ENCODE measurements around the gene RBM7.

RBM7 gene

DNA sequence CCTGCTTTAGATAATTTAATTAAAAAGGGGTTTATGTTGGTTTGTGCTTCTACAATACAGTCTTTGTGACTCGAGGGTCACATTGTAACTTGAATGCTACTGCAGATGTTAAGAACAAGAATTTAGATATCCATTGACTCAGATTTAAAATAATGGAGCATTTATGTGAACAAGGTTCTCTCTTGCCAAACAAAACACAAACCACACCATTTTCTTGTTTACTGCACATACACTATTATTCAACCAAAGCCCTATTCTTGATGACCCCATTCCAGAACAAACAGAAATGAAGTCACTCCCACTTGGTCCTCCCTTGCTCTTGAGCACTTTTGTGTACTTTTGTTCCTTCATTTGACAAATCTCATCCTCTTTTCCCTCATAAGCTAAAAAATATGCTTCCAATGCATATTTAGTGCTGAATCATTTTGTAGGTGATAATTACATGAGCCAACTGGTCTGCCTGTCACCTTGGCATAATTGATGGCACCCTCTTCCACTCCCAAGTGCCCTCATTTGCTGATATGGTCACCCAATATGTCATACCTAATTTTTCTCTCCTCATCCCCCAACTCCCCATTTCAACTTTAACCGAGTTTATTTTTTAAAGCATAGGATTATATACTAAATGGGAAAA lies 3.0 kb upstream of the RBM7 start:
- no peak for DNase-seq

- DNase-seq: peak; percentile 54
Observed at GRCh38 chr11:114398303-114398920, 2.1 kb upstream of the RBM7 start.

DNA sequence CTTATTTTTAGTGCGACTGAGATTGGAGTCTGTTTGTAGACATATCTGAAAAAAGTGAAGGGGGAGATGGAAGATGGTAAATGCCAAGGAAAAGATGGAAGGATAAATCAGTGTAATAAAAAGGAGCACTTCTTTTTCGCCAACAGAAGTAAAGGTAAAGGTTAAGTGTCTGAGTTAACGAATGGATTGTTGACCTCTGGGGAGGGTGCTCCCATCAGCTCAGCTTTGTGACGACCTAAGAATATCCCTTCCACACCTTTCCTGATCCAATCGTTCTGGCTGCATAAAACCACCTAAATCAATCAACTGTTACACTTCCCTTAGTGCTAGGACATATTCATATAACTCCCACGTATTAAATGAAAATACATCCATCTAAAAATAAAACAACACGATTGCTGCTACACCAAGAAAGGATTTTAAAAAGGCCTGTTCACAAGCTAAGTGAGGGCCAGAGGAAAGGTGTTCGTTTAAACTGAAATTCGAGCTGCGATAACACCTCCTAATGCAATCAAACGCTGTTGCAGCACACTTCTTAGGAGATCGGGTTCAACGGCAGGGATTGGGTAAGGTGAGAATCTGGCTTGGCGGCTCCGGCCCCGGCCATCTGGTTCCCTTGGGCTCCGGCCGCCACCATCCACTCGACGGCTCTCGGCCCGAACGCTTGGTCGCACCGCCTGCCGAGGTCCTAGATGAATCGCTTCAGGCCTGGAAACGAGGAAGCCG lies 813 bp upstream of the RBM7 start:
- DNase-seq: peak; percentile 67

DNA sequence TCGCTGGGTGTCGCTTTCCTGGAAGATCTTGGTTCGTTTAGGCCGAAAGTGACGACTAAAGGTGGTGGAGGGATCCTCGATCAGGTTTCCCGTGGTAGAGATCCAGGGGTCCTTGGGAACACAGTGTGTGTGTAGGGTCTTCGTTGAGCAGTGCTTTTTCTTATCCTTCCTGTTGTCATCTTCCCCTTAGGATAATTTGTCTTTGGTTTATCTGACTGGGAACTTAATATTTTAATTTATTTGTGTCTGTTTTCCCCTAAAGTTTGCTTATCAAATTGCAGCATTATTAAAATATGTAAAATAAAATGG lies 403 bp downstream of the RBM7 start:
- DNase-seq: no peak

GRCh38 chr11:114401311-114401710 lies 845 bp downstream of the RBM7 start:
- DNase-seq: no peak

GRCh38 chr11:114412946-114413345 lies 12.5 kb downstream of the RBM7 start:
- no peak for DNase-seq

DNA sequence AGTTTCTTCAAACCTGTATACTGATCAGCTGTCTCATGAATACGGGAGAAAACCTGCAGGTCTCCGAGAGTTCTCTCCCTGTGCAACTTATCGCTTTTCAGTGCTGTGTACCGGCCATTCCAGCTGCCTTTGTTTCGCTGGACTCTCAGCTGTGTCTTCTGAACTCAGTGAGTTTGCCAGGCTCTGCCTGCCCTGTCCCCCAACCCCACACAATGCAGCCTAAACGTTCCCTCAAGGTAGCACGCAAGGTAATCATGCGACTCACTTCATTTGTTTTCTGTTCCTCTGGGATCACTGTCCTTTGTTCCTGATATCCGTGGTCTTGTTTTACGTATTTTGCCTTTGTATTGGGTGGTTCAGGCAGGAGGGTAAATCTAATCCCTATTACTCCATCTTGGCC lies 13.5 kb downstream of the RBM7 start:
- DNase-seq: no peak

- peak; percentile 11 for DNase-seq
Observed at GRCh38 chr11:114416441-114416961, 16.0 kb downstream of the RBM7 start.

- no peak for DNase-seq
Observed at GRCh38 chr11:114426280-114426679, 25.8 kb downstream of the RBM7 start.

DNA sequence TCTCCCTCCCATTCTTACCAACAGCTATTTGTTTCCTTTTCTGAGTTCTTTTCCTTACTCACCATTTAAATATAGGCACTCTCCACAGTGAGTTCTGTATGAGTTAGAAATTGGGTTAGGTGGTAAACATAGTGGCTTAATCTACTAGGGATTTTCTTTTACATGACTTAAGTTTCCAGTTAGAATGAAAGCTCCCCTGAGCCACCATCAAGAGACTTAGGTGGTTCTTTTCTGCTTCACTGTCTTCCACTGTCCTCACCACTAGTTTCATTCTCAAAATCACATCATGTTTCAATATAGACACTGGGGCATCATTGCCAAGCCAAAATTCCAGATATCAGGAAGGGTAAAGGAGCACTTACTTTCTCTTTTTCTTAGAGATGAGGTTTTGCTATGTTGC lies 29.8 kb downstream of the RBM7 start:
- DNase-seq: no peak

DNA sequence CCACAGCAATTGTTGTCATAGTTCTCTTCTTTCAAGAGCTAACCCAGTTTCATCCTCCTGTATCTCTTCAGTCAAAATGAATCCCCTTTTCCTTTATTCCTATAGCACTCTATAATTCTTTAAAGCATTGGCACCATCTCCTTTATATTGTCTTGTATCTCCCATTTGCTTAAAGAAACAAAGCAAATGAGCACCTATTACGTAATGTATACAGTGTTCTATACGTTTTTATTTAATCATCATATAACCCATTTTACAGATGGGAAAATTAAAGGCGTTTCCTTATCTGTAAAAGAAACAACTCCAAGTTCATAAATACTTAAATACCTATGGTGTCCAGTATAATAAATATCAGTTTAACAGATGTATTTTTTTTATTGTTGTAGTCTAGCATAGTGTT lies 32.4 kb downstream of the RBM7 start:
- DNase-seq: no peak

GRCh38 chr11:114433376-114433775 lies 32.9 kb downstream of the RBM7 start:
- DNase-seq: no peak

DNA sequence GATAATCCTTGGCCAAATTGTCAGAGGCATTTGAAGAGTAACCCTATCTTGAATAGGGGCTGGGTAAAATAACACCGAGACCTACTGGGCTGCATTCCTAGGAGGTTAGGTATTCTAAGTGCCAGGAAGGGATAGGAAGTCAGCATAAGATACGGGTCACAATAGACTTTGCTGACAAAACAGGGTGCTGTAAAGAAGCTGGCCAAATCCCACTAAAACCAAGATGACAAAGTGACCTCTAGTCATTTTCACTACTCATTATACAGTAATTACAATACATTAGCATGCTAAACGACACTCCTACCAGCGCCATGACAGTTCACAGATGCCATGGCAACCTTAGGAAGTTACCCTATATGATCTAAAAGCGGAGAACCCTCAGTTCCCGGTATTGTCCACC lies 37.8 kb downstream of the RBM7 start:
- no peak for DNase-seq

DNA sequence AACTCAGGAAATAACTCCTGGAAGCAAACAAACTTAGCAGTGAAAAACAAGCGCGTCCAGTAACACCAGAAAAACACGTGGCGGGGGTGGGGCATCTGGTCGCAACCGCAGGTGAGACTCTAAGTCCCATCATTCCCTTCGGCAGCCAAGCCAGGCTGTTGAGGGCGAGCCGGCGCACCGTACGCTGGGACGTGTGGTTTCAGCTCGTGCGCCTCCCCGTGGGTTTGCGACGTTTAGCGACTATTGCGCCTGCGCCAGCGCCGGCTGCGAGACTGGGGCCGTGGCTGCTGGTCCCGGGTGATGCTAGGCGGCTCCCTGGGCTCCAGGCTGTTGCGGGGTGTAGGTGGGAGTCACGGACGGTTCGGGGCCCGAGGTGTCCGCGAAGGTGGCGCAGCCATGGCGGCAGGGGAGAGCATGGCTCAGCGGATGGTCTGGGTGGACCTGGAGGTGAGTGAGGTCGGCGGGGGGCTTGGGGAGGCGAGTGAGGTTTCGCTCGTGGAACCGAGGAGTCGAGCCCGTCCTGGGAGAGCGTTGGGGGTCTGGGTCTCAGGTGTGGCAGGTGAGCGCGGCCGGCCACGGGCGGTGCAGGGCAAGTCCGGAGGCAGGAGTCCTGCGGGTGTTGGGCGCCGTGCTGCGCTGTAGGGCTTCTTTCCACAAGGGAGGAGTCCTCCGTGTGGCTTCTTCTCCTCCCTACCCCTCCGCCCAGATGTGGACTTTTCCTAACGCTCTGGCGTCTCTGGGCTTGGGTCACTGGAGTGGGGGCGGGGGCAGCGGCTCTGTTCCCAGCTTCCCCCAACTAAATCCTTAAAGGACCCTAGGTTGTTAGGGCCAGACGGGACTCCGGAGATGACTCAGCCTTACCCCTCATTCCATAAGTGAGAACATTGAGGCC lies 39.0 kb downstream of the RBM7 start, which contains the start of gene REXO2:
Gene REXO2, plus strand, starts transcription at position 239 of the 892 bp plus-strand sequence. Its CDS starts 62 bp downstream, at position 301.
- peak; percentile 96 for DNase-seq

DNA sequence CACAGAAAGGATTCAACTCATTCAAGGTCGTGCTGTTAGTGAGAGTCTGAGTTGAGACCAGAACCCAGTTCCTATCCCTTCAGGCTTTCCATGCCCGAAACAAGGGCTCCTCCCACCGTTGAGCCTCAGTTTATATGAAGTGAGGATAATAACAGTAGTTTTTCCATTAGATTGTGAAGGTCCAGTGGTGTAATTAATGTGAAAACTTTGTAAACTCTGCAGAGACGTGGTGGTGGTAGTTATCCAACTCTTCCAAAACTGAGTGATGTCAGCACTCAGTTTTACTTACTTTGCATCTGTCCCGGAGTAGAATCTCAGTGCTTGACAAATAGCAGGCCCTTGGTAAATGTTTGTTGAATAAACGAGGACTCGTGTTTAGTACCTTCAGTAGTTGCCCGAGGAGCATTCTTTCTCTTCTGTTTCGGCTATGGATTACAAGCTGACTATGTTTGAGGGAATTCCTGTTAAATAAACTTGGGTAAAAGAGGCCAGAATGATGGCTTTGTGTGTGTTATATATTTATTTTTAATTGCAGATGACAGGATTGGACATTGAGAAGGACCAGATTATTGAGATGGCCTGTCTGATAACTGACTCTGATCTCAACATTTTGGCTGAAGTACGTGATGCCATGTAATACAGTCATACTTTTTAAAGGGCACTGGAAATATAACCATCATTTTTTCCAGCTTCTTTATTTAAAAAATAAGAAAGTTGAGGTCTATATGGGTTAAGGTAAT lies 39.8 kb downstream of the RBM7 start:
- peak; percentile 24 for DNase-seq

- DNase-seq: no peak
Observed at GRCh38 chr11:114440971-114441763, 40.7 kb downstream of the RBM7 start.

DNA sequence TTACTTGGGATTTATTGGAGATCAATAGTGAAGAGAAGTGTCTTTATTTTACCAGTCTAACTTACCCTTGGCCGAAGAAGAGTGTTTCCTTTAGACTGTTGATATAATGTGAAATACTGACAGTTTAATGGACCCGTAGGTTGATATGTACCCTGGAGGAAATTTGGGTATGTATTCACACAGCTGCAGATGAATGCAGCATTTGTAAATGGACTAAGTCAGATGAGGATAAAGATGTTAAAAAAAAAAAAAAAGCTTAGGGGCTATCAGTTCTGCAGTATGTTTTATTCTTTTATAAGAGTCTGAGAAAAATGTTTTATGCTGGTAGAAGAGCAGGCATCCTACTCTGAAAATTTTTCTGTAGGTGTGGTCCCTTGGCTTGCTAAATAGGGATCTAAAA lies 41.5 kb downstream of the RBM7 start:
- DNase-seq: no peak

- no peak for DNase-seq
Observed at GRCh38 chr11:114442536-114442935, 42.1 kb downstream of the RBM7 start.

DNA sequence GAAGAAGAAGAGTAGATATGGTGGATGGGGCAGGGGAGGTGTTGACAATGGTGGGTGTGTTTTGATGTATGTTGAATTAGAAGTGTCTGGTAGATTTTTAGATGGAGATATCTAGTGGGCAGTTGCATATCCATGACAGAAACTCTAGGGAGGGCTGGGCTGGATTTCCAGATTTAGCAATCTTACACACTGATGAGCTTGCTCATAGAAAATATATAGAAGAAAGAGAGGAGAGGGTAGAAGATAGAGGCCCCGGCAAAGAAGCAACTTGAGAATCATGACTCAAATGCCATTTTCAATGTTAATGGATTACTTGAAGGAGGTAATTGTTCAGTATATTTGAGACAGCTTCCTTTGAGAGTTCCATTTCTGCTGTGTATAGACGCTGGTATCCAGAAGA lies 47.0 kb downstream of the RBM7 start:
- no peak for DNase-seq

GRCh38 chr11:114447892-114448291 lies 47.4 kb downstream of the RBM7 start:
- peak; percentile 36 for DNase-seq

DNA sequence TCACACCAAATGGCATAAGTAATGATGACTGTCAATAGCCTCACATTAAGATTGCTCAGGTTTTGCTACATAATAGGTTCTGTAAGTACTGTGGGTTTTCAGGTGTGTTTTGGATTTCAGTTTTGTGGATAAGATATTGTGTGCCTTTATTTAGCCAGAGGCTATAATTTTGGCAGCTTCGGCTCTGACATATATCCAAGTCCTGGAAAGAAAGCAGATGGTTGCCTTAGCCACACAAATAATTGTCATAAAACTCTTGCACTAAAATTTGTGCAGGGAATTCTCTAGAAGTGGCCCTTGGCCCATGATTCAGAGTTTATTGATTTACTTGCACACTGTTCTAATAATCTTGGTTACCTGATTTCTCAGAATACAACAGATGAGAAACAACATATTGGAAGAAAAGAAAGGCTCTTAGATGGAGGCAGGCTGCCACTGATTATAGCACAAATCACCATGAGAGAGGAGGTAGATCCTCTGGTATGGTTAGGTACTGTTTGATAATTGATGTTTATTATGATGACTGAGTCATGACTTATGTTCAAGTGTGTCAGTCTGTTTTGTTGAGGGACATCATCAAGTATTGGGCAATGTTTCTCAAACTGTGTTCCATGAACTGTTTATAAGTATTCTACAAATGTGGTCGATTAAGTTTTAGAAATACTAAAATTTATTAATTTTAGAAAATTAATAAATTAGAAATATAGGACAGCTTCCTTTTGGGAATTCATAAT lies 48.5 kb downstream of the RBM7 start:
- peak; percentile 43 for DNase-seq

Data from HCEC 1CT (cell line).